Vagina (tissue), 2 donors: ENCODE data around the gene TSC1. TPM values are rescaled to one million over a fixed set of nuclear protein-coding genes. Genes with fewer than 3 reads are reported as not detected.

Experiments used
- DNase-seq, 2 donors: peaks; one replicate each; pipeline ENCODE4 v3.0.0-alpha.2; 2017; ENCODE audit errors: extremely low spot score in 2 of 2
- H3K27ac ChIP-seq: fragments of 200-600 bp; sonication (generic); one replicate; pipeline ENCODE4 v1.5.1; 2019
- H3K27me3 ChIP-seq: fragments of 200-600 bp; sonication (generic); one replicate; pipeline ENCODE4 v1.5.1; 2019
- H3K36me3 ChIP-seq, 2 donors: fragments of 200-600 bp; sonication (generic); one replicate each; pipeline ENCODE4 v1.5.1; 2017 to 2019
- H3K4me1 ChIP-seq: fragments of 200-600 bp; sonication (generic); one replicate; pipeline ENCODE4 v1.5.1; 2019
- H3K4me3 ChIP-seq, 2 donors: fragments of 200-600 bp; sonication (generic); 1 replicate in 1 of 2; 2 replicates in 1 of 2; pipeline ENCODE4 v1.5.1; 2016 to 2019
- H3K9me3 ChIP-seq: fragments of 200-600 bp; sonication (generic); one replicate; pipeline ENCODE4 v1.5.1; 2019
- CTCF ChIP-seq, 3 experiments: fragments of 450-650 bp in 2 of 3; fragments of 200-600 bp in 1 of 3; sonication (generic) in 1 of 3; IDR thresholded peaks; one replicate each; pipeline ENCODE4 v1.5.1; 2017 to 2019; ENCODE audit warnings: antibody characterized with exemption in 3 of 3, mild to moderate bottlenecking in 2 of 3, moderate library complexity in 2 of 3
- POLR2A ChIP-seq, 2 donors: fragments of 450-650 bp; IDR thresholded peaks; one replicate each; pipeline ENCODE4 v1.6.1; 2017; ENCODE audit warnings: antibody characterized with exemption in 2 of 2, mild to moderate bottlenecking in 2 of 2, moderate library complexity in 2 of 2
- POLR2AphosphoS5 ChIP-seq, 2 donors: sonication (generic); formaldehyde crosslinking; IDR thresholded peaks; one replicate each; pipeline ENCODE4 v1.9.0; 2017; ENCODE audit warnings: antibody characterized with exemption in 2 of 2, mild to moderate bottlenecking in 2 of 2, low read depth in 1 of 2; ENCODE audit not compliant: insufficient read depth in 1 of 2
- intact Hi-C: fragments of 100-400 bp; cut with DNase I; formaldehyde crosslinking; loops from one replicate; pipeline ENCODE4 v1.15.1; 2023
- total RNA-seq: library from RNA; depleted of rRNA; stranded (reverse); fragments of >200 nt; gene quantifications from one replicate; pipeline ENCODE4 v1.2.3, GENCODE V29; 2016

The TSC1 gene
- total RNA-seq, 1 donor from 2014 or later = 56.2 TPM

- intact Hi-C loops = loop anchor here (10.0 kb wide), 1 partner anchor 202 kb away; the partner anchor contains the start of gene GTF3C4
- Histone ChIP-seq H3K36me3 (no peaks in the 10 kb centered on the region), H3K27ac (no peak overlapping the region), H3K9me3 (no peaks in the 10 kb centered on the region), H3K4me1 (peaks cover 14% of the 10 kb centered on the region), H3K27me3 (no peaks in the 10 kb centered on the region), H3K4me3 (no peak overlapping the region)
- DNase-seq = no peak
- TF ChIP-seq POLR2A (IDR thresholded peaks at IDR 0.05) (no peak), POLR2AphosphoS5 (IDR thresholded peaks at IDR 0.05; ENCODE audit: insufficient read depth in 1 of 2, low read depth in 1 of 2) (no peak), CTCF (IDR thresholded peaks at IDR 0.05) (no peak)
Measured at GRCh38 chr9:132876849-132877248, 67.6 kb downstream of the TSC1 start.

- Histone ChIP-seq H3K36me3 (no peaks in the 10 kb centered on the region), H3K9me3 (no peaks in the 10 kb centered on the region), H3K4me3 (no peak overlapping the region), H3K27me3 (no peaks in the 10 kb centered on the region), H3K4me1 (peaks cover 14% of the 10 kb centered on the region), H3K27ac (no peak overlapping the region)
- intact Hi-C loops = loop anchor here (10.0 kb wide), 1 partner anchor 200 kb away; the partner anchor contains the start of gene GTF3C4
- TF ChIP-seq POLR2AphosphoS5 (IDR thresholded peaks at IDR 0.05; ENCODE audit: insufficient read depth in 1 of 2, low read depth in 1 of 2) = no peak
- TF ChIP-seq POLR2A (IDR thresholded peaks at IDR 0.05) = no peak
- TF ChIP-seq CTCF (IDR thresholded peaks at IDR 0.05) = no peak
- no peak for DNase-seq
Measured at GRCh38 chr9:132875159-132875558, 69.3 kb downstream of the TSC1 start.

- DNase-seq = no peak
- intact Hi-C loops = loop anchor here (10.0 kb wide), 1 partner anchor 199 kb away; the partner anchor contains the start of gene GTF3C4
- no peak overlapping the region for H3K4me3 ChIP-seq
- no peaks in the 10 kb centered on the region for H3K36me3 ChIP-seq
- TF ChIP-seq CTCF (IDR thresholded peaks at IDR 0.05) = no peak
- no peak for TF ChIP-seq POLR2AphosphoS5 (IDR thresholded peaks at IDR 0.05; ENCODE audit: insufficient read depth in 1 of 2, low read depth in 1 of 2)
- no peak for TF ChIP-seq POLR2A (IDR thresholded peaks at IDR 0.05)
- H3K27me3 ChIP-seq = no peaks in the 10 kb centered on the region
- H3K9me3 ChIP-seq = no peaks in the 10 kb centered on the region
- peaks cover 6% of the 10 kb centered on the region for H3K4me1 ChIP-seq
- no peak overlapping the region for H3K27ac ChIP-seq
Measured at GRCh38 chr9:132873403-132873802, 71.0 kb downstream of the TSC1 start.

- intact Hi-C loops = no loop called here
- H3K27me3 ChIP-seq = no peaks in the 10 kb centered on the region
- H3K36me3 ChIP-seq = no peaks in the 10 kb centered on the region
- H3K4me3 ChIP-seq = no peak overlapping the region
- H3K4me1 ChIP-seq = no peaks in the 10 kb centered on the region
- no peak for DNase-seq
- H3K9me3 ChIP-seq = no peaks in the 10 kb centered on the region
- TF ChIP-seq POLR2AphosphoS5 (IDR thresholded peaks at IDR 0.05; ENCODE audit: insufficient read depth in 1 of 2, low read depth in 1 of 2) (no peak), POLR2A (IDR thresholded peaks at IDR 0.05) (no peak), CTCF (IDR thresholded peaks at IDR 0.05) (no peak)
- H3K27ac ChIP-seq = no peak overlapping the region
Measured at GRCh38 chr9:132869266-132869665, 75.2 kb downstream of the TSC1 start.

GRCh38 chr9:132866898-132867297 is 77.5 kb downstream of the TSC1 start:
- no peak for DNase-seq
- TF ChIP-seq POLR2AphosphoS5 (IDR thresholded peaks at IDR 0.05; ENCODE audit: insufficient read depth in 1 of 2, low read depth in 1 of 2) (no peak), CTCF (IDR thresholded peaks at IDR 0.05) (no peak), POLR2A (IDR thresholded peaks at IDR 0.05) (no peak)
- Histone ChIP-seq H3K36me3 (no peaks in the 10 kb centered on the region), H3K4me1 (no peaks in the 10 kb centered on the region), H3K9me3 (no peaks in the 10 kb centered on the region), H3K4me3 (no peak overlapping the region), H3K27ac (no peak overlapping the region), H3K27me3 (no peaks in the 10 kb centered on the region)
- intact Hi-C loops = no loop called here
